ENCODE measurements around the gene PRKAG2.

PRKAG2 gene

DNA sequence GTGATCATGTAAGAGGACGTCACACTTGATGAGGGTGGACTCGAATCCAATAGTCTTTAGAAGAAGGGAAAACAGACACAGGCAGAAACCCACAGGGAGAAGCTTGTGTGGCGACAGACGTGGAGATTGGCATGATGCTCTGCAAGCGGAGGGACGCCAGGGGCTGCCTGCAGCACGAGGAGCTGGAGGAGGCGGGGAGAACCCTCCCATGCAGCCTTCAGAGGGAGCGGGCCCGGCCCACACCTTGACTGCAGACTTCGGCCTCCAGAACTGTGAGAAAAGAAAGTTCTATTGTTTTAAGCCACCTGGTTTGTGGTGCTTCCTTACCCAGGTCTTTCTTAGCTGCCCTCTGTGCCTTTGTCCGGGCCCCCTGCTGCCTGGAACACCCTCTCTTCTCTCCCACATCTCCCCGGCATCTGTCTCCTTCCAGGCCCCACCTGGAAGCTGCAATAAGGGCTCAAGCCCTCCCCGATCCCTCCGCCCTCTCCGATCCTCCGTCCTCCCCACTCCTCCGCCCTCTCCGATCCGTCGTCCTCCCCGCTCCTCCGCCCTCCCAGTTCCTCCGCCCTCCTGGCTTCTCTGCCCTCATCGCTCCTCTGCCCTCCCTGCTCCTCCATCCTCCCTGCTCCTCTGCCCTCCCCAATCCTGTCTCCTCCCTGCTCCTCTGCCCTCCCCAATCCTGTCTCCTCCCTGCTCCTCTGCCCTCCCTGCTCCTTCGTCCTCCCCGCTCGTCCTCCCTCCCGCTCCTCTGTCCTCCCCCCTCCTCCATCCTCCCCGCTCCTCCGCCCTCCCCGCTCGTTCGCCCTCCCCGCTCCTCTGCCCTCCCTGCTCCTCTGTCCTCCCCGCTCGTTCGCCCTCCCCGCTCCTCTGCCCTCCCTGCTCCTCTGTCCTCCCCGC lies 17.4 kb upstream of the PRKAG2 start:
- Histone ChIP-seq H3K9me2 (replicated peaks; ENCODE audit: low read depth, low read length) (no peaks in the 10 kb centered on the region), H3K27me3 (ENCODE audit: insufficient read depth, low read length, poor library complexity, severe bottlenecking) (no peaks in the 10 kb centered on the region), H2AFZ (ENCODE audit: low read length) (no peak overlapping the region), H3K9ac (ENCODE audit: low read depth, low read length, poor library complexity, severe bottlenecking) (no peak overlapping the region), H3K79me2 (ENCODE audit: insufficient read depth, low read length) (no peaks in the 10 kb centered on the region), H4K20me1 (ENCODE audit: insufficient read depth, low read length, poor library complexity, severe bottlenecking) (no peaks in the 10 kb centered on the region), H3K9me3 (ENCODE audit: insufficient read depth, low read depth, low read length) (no peaks in the 10 kb centered on the region), H3K4me3 (ENCODE audit: low read length, poor library complexity, severe bottlenecking) (no peak overlapping the region), H3F3A (ENCODE audit: low read depth) (no peaks in the 10 kb centered on the region), H3K36me3 (ENCODE audit: insufficient read depth, low read length) (no peaks in the 10 kb centered on the region), H3K4me2 (ENCODE audit: low read depth, low read length, poor library complexity, severe bottlenecking) (no peak overlapping the region), H3K4me1 (ENCODE audit: insufficient read depth, low read length, poor library complexity, severe bottlenecking) (no peaks in the 10 kb centered on the region)
- no peak for TF ChIP-seq EZH2phosphoT487 (IDR thresholded peaks at IDR 0.05; ENCODE audit: borderline replicate concordance)
- TF ChIP-seq, protein P1, sequence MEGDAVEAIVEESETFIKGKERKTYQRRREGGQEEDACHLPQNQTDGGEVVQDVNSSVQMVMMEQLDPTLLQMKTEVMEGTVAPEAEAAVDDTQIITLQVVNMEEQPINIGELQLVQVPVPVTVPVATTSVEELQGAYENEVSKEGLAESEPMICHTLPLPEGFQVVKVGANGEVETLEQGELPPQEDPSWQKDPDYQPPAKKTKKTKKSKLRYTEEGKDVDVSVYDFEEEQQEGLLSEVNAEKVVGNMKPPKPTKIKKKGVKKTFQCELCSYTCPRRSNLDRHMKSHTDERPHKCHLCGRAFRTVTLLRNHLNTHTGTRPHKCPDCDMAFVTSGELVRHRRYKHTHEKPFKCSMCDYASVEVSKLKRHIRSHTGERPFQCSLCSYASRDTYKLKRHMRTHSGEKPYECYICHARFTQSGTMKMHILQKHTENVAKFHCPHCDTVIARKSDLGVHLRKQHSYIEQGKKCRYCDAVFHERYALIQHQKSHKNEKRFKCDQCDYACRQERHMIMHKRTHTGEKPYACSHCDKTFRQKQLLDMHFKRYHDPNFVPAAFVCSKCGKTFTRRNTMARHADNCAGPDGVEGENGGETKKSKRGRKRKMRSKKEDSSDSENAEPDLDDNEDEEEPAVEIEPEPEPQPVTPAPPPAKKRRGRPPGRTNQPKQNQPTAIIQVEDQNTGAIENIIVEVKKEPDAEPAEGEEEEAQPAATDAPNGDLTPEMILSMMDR (conservative IDR thresholded peaks at IDR 0.05; ENCODE audit: low read length) = no peak

DNA sequence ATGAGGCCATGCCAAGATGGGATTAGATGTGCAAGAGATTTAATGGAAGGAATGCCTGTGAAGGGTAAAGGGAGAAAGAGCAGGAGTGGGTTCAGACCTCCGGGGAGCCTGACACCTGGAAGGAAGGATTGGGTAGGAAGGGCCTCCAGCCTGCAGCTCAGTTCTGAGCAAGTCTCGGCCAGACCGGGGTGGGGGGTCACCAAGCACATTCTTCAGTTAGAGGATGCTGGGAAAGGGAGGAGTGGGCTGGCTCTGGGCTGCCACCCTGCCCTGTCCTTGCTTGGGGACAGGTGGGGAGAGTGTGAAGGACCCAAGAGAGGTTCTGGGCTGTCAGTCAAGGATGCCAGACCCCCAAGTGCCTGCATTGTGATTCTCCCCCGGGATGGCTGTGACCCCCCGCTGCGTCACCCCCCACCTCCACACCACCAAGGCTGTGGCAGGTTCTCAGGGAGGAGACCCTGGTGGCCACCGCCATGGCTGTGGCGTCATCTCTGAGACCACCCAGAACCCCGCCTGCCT lies 16.5 kb upstream of the PRKAG2 start:
- H3F3A ChIP-seq (ENCODE audit: low read depth) = no peaks in the 10 kb centered on the region
- H3K79me2 ChIP-seq (ENCODE audit: insufficient read depth, low read length) = no peaks in the 10 kb centered on the region
- H3K4me1 ChIP-seq (ENCODE audit: insufficient read depth, low read length, poor library complexity, severe bottlenecking) = no peaks in the 10 kb centered on the region
- no peak overlapping the region for H3K4me3 ChIP-seq (ENCODE audit: low read length, poor library complexity, severe bottlenecking)
- H3K36me3 ChIP-seq (ENCODE audit: insufficient read depth, low read length) = no peaks in the 10 kb centered on the region
- H3K9me3 ChIP-seq (ENCODE audit: insufficient read depth, low read depth, low read length) = no peaks in the 10 kb centered on the region
- no peaks in the 10 kb centered on the region for H4K20me1 ChIP-seq (ENCODE audit: insufficient read depth, low read length, poor library complexity, severe bottlenecking)
- no peaks in the 10 kb centered on the region for H3K9me2 ChIP-seq (replicated peaks; ENCODE audit: low read depth, low read length)
- H3K4me2 ChIP-seq (ENCODE audit: low read depth, low read length, poor library complexity, severe bottlenecking) = no peak overlapping the region
- no peaks in the 10 kb centered on the region for H3K27me3 ChIP-seq (ENCODE audit: insufficient read depth, low read length, poor library complexity, severe bottlenecking)
- no peak overlapping the region for H2AFZ ChIP-seq (ENCODE audit: low read length)
- H3K9ac ChIP-seq (ENCODE audit: low read depth, low read length, poor library complexity, severe bottlenecking) = no peak overlapping the region
- TF ChIP-seq EZH2phosphoT487 (IDR thresholded peaks at IDR 0.05; ENCODE audit: borderline replicate concordance) = no peak
- TF ChIP-seq, protein P1 (conservative IDR thresholded peaks at IDR 0.05; ENCODE audit: low read length) = no peak

DNA sequence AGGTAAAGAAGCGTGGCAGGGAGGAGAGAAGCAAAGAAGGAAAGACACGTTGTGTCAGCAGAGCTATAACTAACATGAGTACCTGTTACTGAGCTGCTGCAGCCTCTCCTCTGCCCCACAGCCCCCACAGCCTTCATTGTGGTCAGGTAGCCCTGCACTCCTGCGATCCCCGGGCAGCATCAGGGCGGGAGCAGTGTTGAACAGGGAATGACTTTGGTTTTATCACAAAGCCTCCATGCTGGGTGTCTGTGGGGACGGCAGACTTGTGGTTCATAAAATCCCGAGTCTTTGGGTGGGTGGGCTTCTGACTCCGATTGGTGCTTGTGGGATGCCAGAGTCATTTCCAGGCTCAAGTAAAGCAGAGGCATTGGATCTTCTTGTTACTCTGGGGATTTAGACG lies 14.8 kb upstream of the PRKAG2 start:
- TF ChIP-seq EZH2phosphoT487 (IDR thresholded peaks at IDR 0.05; ENCODE audit: borderline replicate concordance) = no peak
- TF ChIP-seq, protein P1 (conservative IDR thresholded peaks at IDR 0.05; ENCODE audit: low read length) = no peak
- H3K36me3 ChIP-seq (ENCODE audit: insufficient read depth, low read length) = no peaks in the 10 kb centered on the region
- no peak overlapping the region for H3K9ac ChIP-seq (ENCODE audit: low read depth, low read length, poor library complexity, severe bottlenecking)
- H3K4me2 ChIP-seq (ENCODE audit: low read depth, low read length, poor library complexity, severe bottlenecking) = no peak overlapping the region
- H3K9me3 ChIP-seq (ENCODE audit: insufficient read depth, low read depth, low read length) = no peaks in the 10 kb centered on the region
- H3K9me2 ChIP-seq (replicated peaks; ENCODE audit: low read depth, low read length) = no peaks in the 10 kb centered on the region
- H2AFZ ChIP-seq (ENCODE audit: low read length) = no peak overlapping the region
- H3K27me3 ChIP-seq (ENCODE audit: insufficient read depth, low read length, poor library complexity, severe bottlenecking) = no peaks in the 10 kb centered on the region
- no peaks in the 10 kb centered on the region for H3K4me1 ChIP-seq (ENCODE audit: insufficient read depth, low read length, poor library complexity, severe bottlenecking)
- H3K4me3 ChIP-seq (ENCODE audit: low read length, poor library complexity, severe bottlenecking) = no peak overlapping the region
- H3K79me2 ChIP-seq (ENCODE audit: insufficient read depth, low read length) = no peaks in the 10 kb centered on the region
- H3F3A ChIP-seq (ENCODE audit: low read depth) = no peaks in the 10 kb centered on the region
- no peaks in the 10 kb centered on the region for H4K20me1 ChIP-seq (ENCODE audit: insufficient read depth, low read length, poor library complexity, severe bottlenecking)
